M059J (cell line): ENCODE measurements around the gene RAB7B. TPM values are rescaled to one million over a fixed set of nuclear protein-coding genes. Genes with fewer than 3 reads are reported as not detected.

Experiments
- DNase-seq: peaks from one replicate; pipeline ENCODE4 v3.0.0-alpha.2; 2012; ENCODE audit warnings: low read depth
- total RNA-seq: library from RNA; depleted of rRNA; stranded (reverse); fragments of >200 nt; shearing (Covaris generic); gene quantifications from 2 replicates; pipeline ENCODE4 v1.2.3, GENCODE V29; 2014

The RAB7B gene
- total RNA-seq, 1 experiment from 2014 or later: 0.69 TPM

DNA sequence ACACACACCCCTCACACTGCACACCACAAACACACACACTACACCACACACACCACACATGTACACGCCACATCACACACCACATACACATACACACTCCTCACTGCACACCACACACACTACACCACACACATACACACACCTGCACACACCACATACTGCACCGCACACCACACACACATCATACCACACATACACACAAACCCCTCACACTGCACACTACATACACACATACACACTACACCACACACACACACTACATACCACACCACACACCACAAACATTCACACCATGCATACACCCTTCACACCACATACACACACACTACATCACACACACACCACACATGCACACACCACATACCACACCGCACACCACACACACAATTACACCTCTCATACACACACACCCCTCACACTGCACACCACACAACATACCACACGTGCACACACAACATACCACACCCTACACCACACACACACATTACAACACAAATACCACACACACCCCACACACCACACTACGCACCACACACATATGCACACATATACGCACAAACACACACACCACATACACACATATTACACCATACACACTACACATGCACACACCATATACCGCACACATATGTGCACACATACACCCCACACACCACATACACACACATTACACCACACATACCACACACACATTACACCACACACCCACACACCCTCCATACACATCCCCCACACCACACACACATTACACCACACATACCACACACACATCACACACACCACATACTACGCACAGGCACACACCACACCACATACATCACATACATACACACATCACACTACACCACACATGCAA, 29.6 kb downstream of the RAB7B start:
- no peak for DNase-seq

- no peak for DNase-seq
These were observed 30.6 kb downstream of the RAB7B start for GRCh38 chr1:205972491-205973168.

DNA sequence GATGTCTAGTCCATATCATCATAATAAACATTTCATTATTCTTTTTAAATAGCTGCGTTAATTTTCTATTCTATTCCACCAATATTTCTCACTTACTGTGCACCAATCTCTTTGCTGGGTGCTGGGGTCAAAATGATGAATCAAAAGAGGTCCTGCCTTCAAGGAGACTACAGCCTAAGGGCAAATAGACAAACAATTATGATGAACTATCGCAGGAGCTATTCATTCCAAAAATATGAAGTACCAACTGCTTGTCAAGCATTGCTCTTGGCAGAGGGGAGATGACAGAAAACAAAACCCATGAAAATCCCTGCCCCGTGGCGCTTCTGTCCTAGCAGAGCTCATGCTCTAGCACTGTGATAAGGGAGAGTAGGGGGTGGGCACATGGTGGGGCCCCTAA, 31.1 kb downstream of the RAB7B start:
- peak; percentile 55 for DNase-seq

DNA sequence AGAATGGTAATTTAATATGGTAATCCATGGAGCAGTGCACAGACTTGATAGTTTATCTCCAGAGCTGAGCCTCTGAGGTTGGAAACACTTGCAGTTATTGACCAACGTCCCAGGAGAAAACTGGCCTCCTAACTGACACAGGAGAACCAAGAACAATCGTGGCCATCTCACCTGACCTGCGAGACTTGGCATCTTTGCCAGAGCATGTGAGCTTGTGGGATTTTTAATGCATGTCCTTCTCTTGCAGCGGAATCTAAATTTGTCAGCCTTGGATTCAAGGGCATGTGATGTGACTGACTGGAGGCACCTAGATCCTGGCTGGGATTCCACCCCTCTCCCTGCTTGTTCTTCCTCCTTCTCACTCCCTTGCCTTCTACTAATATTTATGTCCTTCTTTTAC, 32.1 kb downstream of the RAB7B start:
- DNase-seq: no peak

GRCh38 chr1:205970486-205970885, 32.7 kb downstream of the RAB7B start:
- no peak for DNase-seq

DNA sequence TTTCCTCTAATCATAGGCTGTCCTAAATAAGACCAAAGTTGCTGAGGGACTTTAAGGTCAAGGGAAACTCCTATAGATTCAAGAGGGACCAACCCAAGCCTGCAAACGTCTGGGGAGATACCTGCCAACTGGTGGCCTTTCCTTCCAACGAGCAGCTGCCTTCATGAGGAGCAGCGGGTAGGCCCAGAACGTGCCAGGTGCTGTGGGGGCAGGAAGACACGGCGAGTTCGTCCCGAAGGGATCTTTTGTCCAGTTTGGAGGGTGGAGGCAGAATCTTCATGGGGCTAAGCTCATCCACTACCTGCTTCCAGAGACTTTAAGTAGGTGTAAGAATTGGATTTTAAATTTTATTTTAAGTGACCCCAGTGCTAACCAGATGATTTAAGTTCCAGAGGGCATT, 34.0 kb downstream of the RAB7B start:
- DNase-seq: no peak

DNA sequence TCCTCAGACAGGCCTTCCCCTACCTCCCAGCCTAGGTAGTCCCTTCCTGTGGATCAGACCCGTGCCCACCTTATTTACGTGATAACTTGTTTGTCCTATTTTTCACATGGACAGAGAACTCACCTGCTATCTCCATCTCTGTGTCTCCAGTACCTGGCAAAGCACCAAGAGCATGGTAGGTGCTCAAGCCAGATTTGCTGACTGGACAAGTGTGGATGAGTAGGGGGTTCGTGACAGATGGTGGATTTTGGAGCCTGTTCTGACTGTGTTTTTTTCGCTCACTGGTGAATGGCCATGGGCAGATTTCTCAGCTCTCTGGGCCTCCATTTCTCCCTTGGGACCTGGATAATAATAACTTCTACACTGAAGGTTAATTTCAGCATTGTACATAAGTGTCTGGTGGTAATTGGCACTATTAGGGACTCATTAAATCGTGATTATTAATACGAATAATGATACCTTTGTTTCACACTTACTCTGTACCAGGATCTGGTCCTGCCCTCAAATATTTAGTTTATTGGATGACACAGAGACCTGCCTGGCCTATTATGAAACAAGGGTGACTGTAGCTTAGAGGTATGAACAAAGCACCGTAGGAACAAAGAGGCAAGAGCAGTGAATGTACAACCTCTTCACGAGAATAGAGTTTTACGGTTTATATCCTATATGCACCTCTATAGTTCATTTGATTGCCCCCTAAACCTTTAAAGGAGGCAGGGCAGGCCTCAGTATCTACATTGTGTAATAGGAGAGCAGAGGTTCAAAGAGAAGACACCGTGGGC, 35.5 kb downstream of the RAB7B start:
- DNase-seq: peak; percentile 66

GRCh38 chr1:205965036-205965884, 37.9 kb downstream of the RAB7B start:
- no peak for DNase-seq

- DNase-seq: peak; percentile 97
These were observed 39.6 kb downstream of the RAB7B start for GRCh38 chr1:205963352-205964155.

GRCh38 chr1:205962821-205963221, 40.4 kb downstream of the RAB7B start:
- DNase-seq: peak; percentile 43

DNA sequence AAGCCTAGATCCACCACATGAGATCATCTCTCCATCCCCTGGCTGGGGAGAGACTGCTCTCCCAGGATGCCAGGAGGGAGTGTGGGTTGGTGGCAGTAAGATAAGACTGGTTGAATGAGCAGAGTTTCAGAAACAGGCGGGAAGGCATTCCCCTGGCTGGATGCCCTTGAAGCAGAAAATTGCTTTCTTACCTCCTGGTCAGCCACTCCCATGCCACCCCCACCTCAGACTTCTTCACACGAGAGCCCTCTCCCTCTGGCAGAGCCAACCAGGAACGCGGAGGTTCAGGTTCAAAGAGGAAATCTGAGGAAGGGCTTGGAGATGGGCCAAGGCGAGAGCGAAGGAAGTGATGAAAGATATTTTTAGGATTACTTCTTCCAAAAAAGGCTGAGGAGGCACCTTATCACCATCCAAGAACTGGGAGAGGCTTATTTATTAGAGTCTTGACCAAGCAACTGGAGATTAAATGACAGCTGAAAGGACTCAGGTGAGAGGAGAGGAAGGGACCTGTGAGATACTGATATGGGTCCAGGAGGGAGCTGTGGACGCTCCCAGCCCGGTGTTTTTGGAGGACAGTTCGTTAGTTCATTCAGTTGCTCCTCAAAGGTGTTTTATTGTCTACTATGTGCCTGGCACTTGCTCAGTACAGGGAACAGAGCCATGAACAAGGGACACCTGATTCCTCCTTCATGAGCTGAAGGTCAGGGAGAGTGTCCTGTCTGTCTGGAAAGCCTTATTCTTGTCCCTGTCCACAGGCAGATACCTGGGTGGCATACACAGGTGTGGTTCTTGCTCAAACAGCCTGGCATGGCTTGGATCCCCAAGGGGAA, 41.0 kb downstream of the RAB7B start:
- peak; percentile 84 for DNase-seq

DNA sequence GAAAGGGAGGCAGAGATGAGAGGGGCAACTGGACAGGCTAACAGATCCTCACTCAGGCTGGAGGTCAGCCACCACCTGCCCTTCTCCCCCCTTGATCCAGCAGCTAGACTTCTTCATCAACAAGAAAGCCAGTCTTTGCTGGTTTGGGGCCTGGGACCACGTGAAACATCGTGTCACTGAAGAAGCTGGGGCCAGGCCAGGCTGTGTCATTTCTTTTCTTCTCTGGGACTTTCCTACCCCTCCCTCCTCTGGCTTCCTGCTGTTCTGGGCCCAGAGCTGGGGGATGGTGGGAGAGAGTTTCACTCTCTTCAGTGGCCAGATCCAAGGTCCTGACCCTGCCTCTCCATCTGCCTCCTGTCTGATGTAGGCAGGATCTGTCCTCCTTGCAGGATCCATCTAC, 41.8 kb downstream of the RAB7B start:
- DNase-seq: peak; percentile 73

- no peak for DNase-seq
These were observed 43.4 kb downstream of the RAB7B start for GRCh38 chr1:205959789-205960188.

GRCh38 chr1:205955499-205955898, 47.7 kb downstream of the RAB7B start:
- no peak for DNase-seq

DNA sequence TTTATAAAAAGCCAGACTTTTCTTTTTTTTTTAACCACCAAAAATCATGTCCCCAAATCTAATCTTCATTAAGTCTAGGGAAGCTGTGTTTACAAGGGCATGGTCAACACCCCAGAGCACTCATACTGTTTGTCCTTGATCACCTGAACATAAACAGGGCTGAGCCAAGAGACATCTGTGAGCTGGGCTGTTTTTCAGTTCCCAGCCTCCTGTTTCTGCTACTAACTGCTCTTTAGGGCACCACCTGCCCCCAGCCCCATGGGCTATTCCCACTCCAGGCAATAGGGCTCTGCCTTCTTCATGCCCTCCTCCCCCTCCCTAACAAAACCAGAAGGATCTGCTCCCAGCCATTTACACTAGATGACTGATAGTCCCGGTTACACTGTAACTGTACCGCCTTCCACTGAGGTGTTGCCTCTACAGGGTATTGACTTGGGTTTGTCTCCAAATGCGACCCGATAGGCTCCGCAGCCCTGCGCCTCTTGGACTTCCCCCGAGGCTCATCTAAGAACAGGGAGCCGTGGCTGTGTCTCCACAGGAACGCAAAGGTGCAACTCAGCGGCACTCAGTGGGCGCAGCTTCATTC, 48.3 kb downstream of the RAB7B start:
- no peak for DNase-seq

- no peak for DNase-seq
These were observed 51.4 kb downstream of the RAB7B start for GRCh38 chr1:205951746-205952145.

DNA sequence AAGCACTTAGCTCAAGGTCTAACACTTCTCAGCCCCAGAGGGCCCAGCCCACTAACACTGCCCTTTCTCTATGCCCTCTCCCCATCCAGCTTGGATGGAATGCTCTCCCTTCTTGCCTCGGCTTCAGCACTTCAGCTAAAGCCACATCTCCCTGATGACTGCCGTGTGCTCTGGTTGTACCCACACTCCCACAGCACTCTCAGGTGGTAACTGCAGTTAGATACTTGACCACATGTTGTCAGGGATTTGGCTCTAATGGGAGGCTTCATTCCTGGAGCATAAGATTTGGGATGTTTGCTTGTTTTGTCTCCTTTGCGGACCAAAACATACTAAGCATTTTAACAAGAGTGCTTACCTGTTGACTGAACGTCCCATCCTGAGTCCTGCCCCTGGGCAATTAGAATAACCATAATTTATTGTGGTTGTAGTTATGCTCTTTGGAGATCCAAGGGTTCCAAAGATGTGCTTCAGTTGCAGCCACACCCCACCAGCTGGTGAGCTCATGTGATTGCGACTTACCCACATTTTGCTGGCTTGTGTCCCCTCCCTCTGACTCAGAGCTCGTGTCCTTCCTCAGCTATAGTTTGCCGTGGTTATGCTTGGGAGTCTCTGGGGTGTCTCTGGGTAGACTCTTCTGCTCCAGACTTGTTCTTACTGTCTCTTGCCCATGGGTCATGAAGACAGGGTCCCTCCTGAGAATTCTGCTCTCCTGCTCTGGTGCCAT, 52.2 kb downstream of the RAB7B start:
- DNase-seq: peak; percentile 86

GRCh38 chr1:205950280-205950679, 52.9 kb downstream of the RAB7B start:
- DNase-seq: peak; percentile 94

- DNase-seq: no peak
These were observed 53.4 kb downstream of the RAB7B start for GRCh38 chr1:205949753-205950152.
